PC-9 (cell line): ENCODE data around the gene TTC5.

Experiments used
- CTCF ChIP-seq: fragments of 200-600 bp; sonication (generic); conservative IDR thresholded peaks from 2 replicates; pipeline ENCODE4 v1.6.1; 2017; ENCODE audit warnings: mixed run types, antibody characterized with exemption, mild to moderate bottlenecking, moderate library complexity
- EZH2 ChIP-seq: fragments of 200-600 bp; sonication (generic); IDR thresholded peaks from 2 replicates; pipeline ENCODE4 v1.8.0; 2017; ENCODE audit warnings: antibody characterized with exemption, low read depth

GRCh38 chr14:20329355-20329754, 23.6 kb upstream of the TTC5 start:
- no peak for TF ChIP-seq EZH2
- no peak for TF ChIP-seq CTCF
